Breast epithelium (tissue), 4 donors: ENCODE data around the gene SENP8. TPM values are rescaled to one million over a fixed set of nuclear protein-coding genes. Genes with fewer than 3 reads are reported as not detected.
A peak's percentile ranks its signal among the peaks of the same experiment; 100 is the strongest.

Experiments used
- DNase-seq, 2 donors: peaks; one replicate each; pipeline ENCODE4 v3.0.0-alpha.2; 2019; ENCODE audit warnings: low spot score in 2 of 2
- H3K27ac ChIP-seq, 2 donors: fragments of 200-600 bp; sonication (generic) in 1 of 2; one replicate each; pipeline ENCODE4 v1.5.1; 2016 to 2019; ENCODE audit warnings: mild to moderate bottlenecking in 1 of 2
- H3K27me3 ChIP-seq, 2 donors: fragments of 200-600 bp; sonication (generic) in 1 of 2; one replicate each; pipeline versions ENCODE4 v1.5.1 to v1.6.0; 2017 to 2019; ENCODE audit warnings: control low read depth in 1 of 2, mild to moderate bottlenecking in 1 of 2
- H3K36me3 ChIP-seq: fragments of 200-600 bp; one replicate; pipeline ENCODE4 v1.5.1; 2019
- H3K4me1 ChIP-seq, 2 donors: fragments of 200-600 bp; sonication (generic); one replicate each; pipeline ENCODE4 v1.5.1; 2016 to 2019; ENCODE audit warnings: control low read depth in 1 of 2
- H3K4me3 ChIP-seq, 3 donors: fragments of 200-600 bp; sonication (generic); 1 replicate in 2 of 3; 2 replicates in 1 of 3; pipeline ENCODE4 v1.5.1; 2016 to 2019; ENCODE audit warnings: mild to moderate bottlenecking in 3 of 3, moderate library complexity in 2 of 3
- H3K9me3 ChIP-seq, 2 donors: fragments of 200-600 bp; sonication (generic) in 1 of 2; one replicate each; pipeline ENCODE4 v1.5.1; 2016 to 2019; ENCODE audit warnings: control low read depth in 1 of 2
- CTCF ChIP-seq, 3 donors: fragments of 450-650 bp; IDR thresholded peaks; one replicate each; pipeline ENCODE4 v1.5.1; 2016 to 2017; ENCODE audit warnings: antibody characterized with exemption in 3 of 3, mild to moderate bottlenecking in 3 of 3, moderate library complexity in 3 of 3
- POLR2A ChIP-seq: fragments of 450-650 bp; IDR thresholded peaks from one replicate; pipeline ENCODE4 v1.6.1; 2016; ENCODE audit warnings: antibody characterized with exemption, mild to moderate bottlenecking, moderate library complexity
- POLR2AphosphoS5 ChIP-seq, 3 donors: sonication (generic); formaldehyde crosslinking; IDR thresholded peaks; one replicate each; pipeline ENCODE4 v1.6.1; 2017; ENCODE audit warnings: antibody characterized with exemption in 3 of 3
- intact Hi-C: fragments of 100-400 bp; cut with DNase I; formaldehyde crosslinking; loops from one replicate; pipeline ENCODE4 v1.15.1; 2023; ENCODE audit warnings: low total_unique reads
- total RNA-seq, 3 donors: library from RNA; depleted of rRNA; stranded (reverse); fragments of >200 nt; gene quantifications; one replicate each; pipeline ENCODE4 v1.1.0, GENCODE V29; 2016

SENP8 gene
- total RNA-seq, 3 donors from 2014 or later, result 1.6 to 4.4 (median 2.0) TPM

GRCh38 chr15:72162569-72162968, 44.4 kb downstream of the SENP8 start:
- Histone ChIP-seq H3K36me3 (no peaks in the 10 kb centered on the region), H3K27ac (no peak overlapping the region), H3K4me1 (no peaks in the 10 kb centered on the region), H3K9me3 (no peaks in the 10 kb centered on the region), H3K4me3 (no peak overlapping the region), H3K27me3 (no peaks in the 10 kb centered on the region)
- intact Hi-C loops, result no loop called here
- TF ChIP-seq POLR2AphosphoS5 (IDR thresholded peaks at IDR 0.05), result no peak
- TF ChIP-seq POLR2A, result no peak
- no peak for TF ChIP-seq CTCF (IDR thresholded peaks at IDR 0.05)
- DNase-seq, result no peak

GRCh38 chr15:72163719-72164118, 45.5 kb downstream of the SENP8 start:
- no peaks in the 10 kb centered on the region for H3K9me3 ChIP-seq
- H3K27ac ChIP-seq, result peak overlapping the region; percentile 8 to 19
- H3K4me1 ChIP-seq, result peaks cover 0 to 4% of the 10 kb centered on the region in 2 donors
- no peak overlapping the region for H3K4me3 ChIP-seq
- DNase-seq, result no peak
- intact Hi-C loops, result no loop called here
- no peaks in the 10 kb centered on the region for H3K27me3 ChIP-seq
- TF ChIP-seq POLR2AphosphoS5 (IDR thresholded peaks at IDR 0.05) (no peak), CTCF (IDR thresholded peaks at IDR 0.05) (no peak), POLR2A (no peak)
- H3K36me3 ChIP-seq, result no peaks in the 10 kb centered on the region

GRCh38 chr15:72166716-72167417, 48.7 kb downstream of the SENP8 start:
- Histone ChIP-seq H3K27ac (peak overlapping the region; percentile 89 to 95), H3K4me3 (no peak overlapping the region), H3K4me1 (peaks cover 4% of the 10 kb centered on the region in 2 donors), H3K27me3 (no peaks in the 10 kb centered on the region), H3K36me3 (no peaks in the 10 kb centered on the region), H3K9me3 (no peaks in the 10 kb centered on the region)
- intact Hi-C loops, result no loop called here
- DNase-seq, result no peak
- no peak for TF ChIP-seq POLR2A

GRCh38 chr15:72167445-72167844, 49.2 kb downstream of the SENP8 start:
- no peak for DNase-seq
- Histone ChIP-seq H3K27ac (peak overlapping the region; percentile 89 to 95), H3K36me3 (no peaks in the 10 kb centered on the region), H3K4me1 (peaks cover 4% of the 10 kb centered on the region in 2 donors), H3K4me3 (peak overlapping the region in 1 of 3 donors; percentile 56), H3K9me3 (no peaks in the 10 kb centered on the region), H3K27me3 (no peaks in the 10 kb centered on the region)
- intact Hi-C loops, result no loop called here
- TF ChIP-seq POLR2A (no peak), CTCF (IDR thresholded peaks at IDR 0.05) (no peak), POLR2AphosphoS5 (IDR thresholded peaks at IDR 0.05) (no peak)

- TF ChIP-seq POLR2A (no peak), POLR2AphosphoS5 (IDR thresholded peaks at IDR 0.05) (peak in 1 of 3 donors; percentile 36), CTCF (IDR thresholded peaks at IDR 0.05) (no peak)
- Histone ChIP-seq H3K4me3 (peak overlapping the region in 2 of 3 donors; percentile 20 to 56), H3K27me3 (no peaks in the 10 kb centered on the region), H3K27ac (peak overlapping the region; percentile 89 to 95), H3K9me3 (no peaks in the 10 kb centered on the region), H3K4me1 (peaks cover 4% of the 10 kb centered on the region in 2 donors), H3K36me3 (no peaks in the 10 kb centered on the region)
- intact Hi-C loops, result no loop called here
- DNase-seq, result peak in 1 of 2 donors; percentile 76
Observed at GRCh38 chr15:72168131-72168807, 50.1 kb downstream of the SENP8 start.
